ENCODE results near the gene UNC13C. TPM values are rescaled to one million over a fixed set of nuclear protein-coding genes. Genes with fewer than 3 reads are reported as not detected.

UNC13C gene
- total and polyA plus RNA-seq, 2 of the 13 experiments (the other 11 are each of a cell fraction or from before 2014, with no cell fraction given) = 0.04 TPM; not detected in 1

- H2AFZ ChIP-seq (ENCODE audit: low read length) = no peak overlapping the region
- no peak for FAIRE-seq
- in situ Hi-C loops (cut with HindIII; ENCODE audit: extremely low pct_ligation_motif_present, low pct_unique_long_range_greater_than_20kb) (loop anchor here (25.0 kb wide), 1 partner anchor 1079 kb away; no protein-coding TSS in a partner anchor), intact Hi-C loops (cut with micrococcal nuclease; ENCODE audit: unreplicated experiment) (loop anchor here (10.0 kb wide), 2 partner anchors 552 to 1022 kb away; no protein-coding TSS in a partner anchor)
- H3K9ac ChIP-seq (ENCODE audit: insufficient read depth, low read depth, low read length) = no peak overlapping the region
- TF ChIP-seq STAG1 (CRISPR knock-in tag; IDR thresholded peaks at IDR 0.05) (peak; percentile 50), SMC3 (IDR thresholded peaks at IDR 0.05; ENCODE audit: low read length) (peak; percentile 39; the same call in 1 of the 2 replicates), TEAD3 (CRISPR knock-in tag; optimal IDR thresholded peaks at IDR 0.05; ENCODE audit: borderline replicate concordance) (peak; percentile 36), ZUFSP (CRISPR knock-in tag; IDR thresholded peaks at IDR 0.05; ENCODE audit: borderline replicate concordance) (0 out of 2 replicates have a peak, but pooled peaks have one; percentile 26), ZNF558 (CRISPR knock-in tag; IDR thresholded peaks at IDR 0.05; ENCODE audit: borderline replicate concordance) (no peak), CHCHD3 (CRISPR knock-in tag; IDR thresholded peaks at IDR 0.05) (no peak), CTCF (CRISPR knock-in tag; IDR thresholded peaks at IDR 0.05) (peak; percentile 59)
- no peaks in the 10 kb centered on the region for H3K79me2 ChIP-seq (ENCODE audit: insufficient read depth, low read length)
- CTCF ChIA-PET (ENCODE audit: low intra/inter-chr PET ratio, low total read pairs) = interaction anchor here (1.1 kb wide), 1 partner anchor 1026 kb away, joined by 3 read pairs; no protein-coding TSS in a partner anchor
- H3K4me3 ChIP-seq (replicated peaks in 1 of 3; ENCODE audit: insufficient read depth in 1 of 3, low read depth in 2 of 3, low read length in 3 of 3) = no peak overlapping the region
- H4K20me1 ChIP-seq (ENCODE audit: insufficient read depth, low read length) = no peaks in the 10 kb centered on the region
- BruUV-seq (replicated peaks) = no TSS peak
- WGBS (ENCODE audit: low lambda C conversion rate) = 6% methylated on average over 3 of the region's 7 CpGs
- no peaks in the 10 kb centered on the region for H3K36me3 ChIP-seq (replicated peaks in 1 of 2; ENCODE audit: control insufficient read depth in 1 of 2, insufficient read depth in 2 of 2, low read length in 2 of 2)
- H3K27ac ChIP-seq (ENCODE audit: extremely low read length, insufficient read depth, low read length) = no peak overlapping the region
- DNase-seq (ENCODE audit: low spot score) = peak; percentile 9
- H3K9me3 ChIP-seq (ENCODE audit: low read length) = no peaks in the 10 kb centered on the region
- peaks cover 5% of the 10 kb centered on the region; the same call in 1 of the 2 replicates for H3K4me1 ChIP-seq (ENCODE audit: insufficient read depth, low read length)
- POLR2A ChIA-PET = no interaction called here
- ATAC-seq = peak; percentile 61
- H3K27me3 ChIP-seq (ENCODE audit: control insufficient read depth in 1 of 2, insufficient read depth in 2 of 2, low read length in 2 of 2) = no peaks in the 10 kb centered on the region
- no peak overlapping the region for H3K4me2 ChIP-seq (ENCODE audit: low read depth, low read length)
Measured at GRCh38 chr15:54082836-54083492, 104.7 kb downstream of the UNC13C start.
